Cardiac ventricle fibroblast (primary cell): ENCODE measurements around the gene PLXNA3. TPM values are rescaled to one million over a fixed set of nuclear protein-coding genes. Genes with fewer than 3 reads are reported as not detected.

ENCODE experiments used
- total RNA-seq: library from RNA; depleted of rRNA; stranded (reverse); fragments of >200 nt; gene quantifications from 2 replicates; pipeline ENCODE4 v1.2.3, GENCODE V29; 2015

The PLXNA3 gene
- 13.2 and 20.2 TPM in 2 replicates for total RNA-seq

GRCh38 chrX:154458116-154458953 is at the start of gene PLXNA3:
Gene PLXNA3, plus strand, starts transcription at chrX:154458281. Its CDS starts 1,903 bp downstream, at chrX:154460184.

GRCh38 chrX:154409222-154409871 is 48.7 kb upstream of the PLXNA3 start, which contains the start of gene DNASE1L1:
Gene DNASE1L1, minus strand, starts transcription at chrX:154409254. Its CDS starts 3,686 bp downstream, at chrX:154405568.

GRCh38 chrX:154428176-154429171 is 29.6 kb upstream of the PLXNA3 start, which contains the start of gene ATP6AP1:
Gene ATP6AP1, plus strand, starts transcription at chrX:154428677. Its CDS starts 16 bp downstream, at chrX:154428693.

GRCh38 chrX:154436983-154437752 is 20.9 kb upstream of the PLXNA3 start, which contains the start of gene GDI1:
Gene GDI1, plus strand, starts transcription at chrX:154437154. Its CDS starts 101 bp downstream, at chrX:154437255.

GRCh38 chrX:154443992-154444754 is 13.9 kb upstream of the PLXNA3 start, which contains the start of gene FAM50A:
Gene FAM50A, plus strand, starts transcription at chrX:154444141. Its CDS starts 95 bp downstream, at chrX:154444236.

GRCh38 chrX:154478728-154479622 is 20.9 kb downstream of the PLXNA3 start, which contains the start of gene LAGE3:
Gene LAGE3, minus strand, starts transcription at chrX:154479281. Its CDS starts 366 bp downstream, at chrX:154478915.

GRCh38 chrX:154486396-154487207 is 28.5 kb downstream of the PLXNA3 start, which contains the start of gene UBL4A:
Gene UBL4A, minus strand, starts transcription at chrX:154486615. Its CDS starts 31 bp downstream, at chrX:154486584.

GRCh38 chrX:154490414-154491083 is 32.5 kb downstream of the PLXNA3 start, which contains the start of gene SLC10A3:
Gene SLC10A3, minus strand, starts transcription at chrX:154490629. Its CDS starts 1,689 bp downstream, at chrX:154488940.

GRCh38 chrX:154515966-154516655 is 58.0 kb downstream of the PLXNA3 start, which contains the start of gene FAM3A:
Gene FAM3A, minus strand, starts transcription at chrX:154516232. Its CDS starts 460 bp downstream, at chrX:154515772.

Other genes with a start within 250 kb of the PLXNA3 start
- not detected in 2 replicates for gene OPN1MW2, start 238.5 kb upstream of the PLXNA3 start, total RNA-seq
- not detected in 2 replicates for gene OPN1MW3, start 200.7 kb upstream of the PLXNA3 start, total RNA-seq
- not detected in 2 replicates for gene TEX28, start 163.2 kb upstream of the PLXNA3 start, total RNA-seq
- gene TKTL1, start 162.5 kb upstream of the PLXNA3 start, total RNA-seq, result not detected in 2 replicates
- gene FLNA, start 83.6 kb upstream of the PLXNA3 start, total RNA-seq, result 881 and 1,006 TPM in 2 replicates
- gene EMD, start 79.0 kb upstream of the PLXNA3 start, total RNA-seq, result 34.4 and 50.2 TPM in 2 replicates
- gene RPL10, start 59.9 kb upstream of the PLXNA3 start, total RNA-seq, result 7,807 and 8,845 TPM in 2 replicates
- gene DNASE1L1, start 49.0 kb upstream of the PLXNA3 start, total RNA-seq, result 26.5 and 27.6 TPM in 2 replicates
- gene TAFAZZIN, start 46.7 kb upstream of the PLXNA3 start, total RNA-seq, result 12.3 and 16.3 TPM in 2 replicates
- gene ATP6AP1, start 29.6 kb upstream of the PLXNA3 start, total RNA-seq, result 45.9 and 54.3 TPM in 2 replicates
- gene GDI1, start 21.1 kb upstream of the PLXNA3 start, total RNA-seq, result 59.0 and 65.1 TPM in 2 replicates
- gene FAM50A, start 14.1 kb upstream of the PLXNA3 start, total RNA-seq, result 42.4 and 49.1 TPM in 2 replicates
- 37.9 TPM in 2 replicates for gene LAGE3, start 21.0 kb downstream of the PLXNA3 start, total RNA-seq
- gene UBL4A, start 28.3 kb downstream of the PLXNA3 start, total RNA-seq, result 20.4 and 25.5 TPM in 2 replicates
- 36.1 and 45.9 TPM in 2 replicates for gene SLC10A3, start 32.3 kb downstream of the PLXNA3 start, total RNA-seq
- gene FAM3A, start 58.0 kb downstream of the PLXNA3 start, total RNA-seq, result 31.1 and 42.8 TPM in 2 replicates
- 298 and 337 TPM in 2 replicates for gene G6PD, start 88.6 kb downstream of the PLXNA3 start, total RNA-seq
- gene IKBKG, start 89.3 kb downstream of the PLXNA3 start, total RNA-seq, result 12.6 and 16.6 TPM in 2 replicates
- not detected in 2 replicates for gene CTAG1A, start 126.9 kb downstream of the PLXNA3 start, total RNA-seq
- gene CTAG1B, start 161.0 kb downstream of the PLXNA3 start, total RNA-seq, result not detected in 2 replicates
- gene CTAG2, start 195.3 kb downstream of the PLXNA3 start, total RNA-seq, result not detected in 2 replicates